CD14-positive monocyte (primary cell): Measurements from ENCODE around the gene LRIG1. TPM values are rescaled to one million over a fixed set of nuclear protein-coding genes. Genes with fewer than 3 reads are reported as not detected.

Experiments used
- DNase-seq, 3 donors: peaks; one replicate each; pipeline ENCODE4 v3.0.0-alpha.2; 2011 to 2022
- H2AFZ ChIP-seq: 2 replicates; pipeline ENCODE4 v1.6.0; 2012; ENCODE audit warnings: mild to moderate bottlenecking, low read depth, low read length, inconsistent platforms; ENCODE audit not compliant: insufficient read depth, poor library complexity, severe bottlenecking
- H3K27ac ChIP-seq, 2 donors: 1 replicate in 1 of 2; 2 replicates in 1 of 2; pipeline ENCODE4 v1.5.1; 2012 to 2013; ENCODE audit warnings: low read length in 2 of 2, control low read depth in 1 of 2, inconsistent platforms in 1 of 2, low read depth in 1 of 2, mild to moderate bottlenecking in 1 of 2
- H3K27me3 ChIP-seq, 2 donors: one replicate each; pipeline versions ENCODE4 v1.6.0 to v1.6.1; 2011 to 2013; ENCODE audit warnings: low read length in 2 of 2; ENCODE audit not compliant: control insufficient read depth in 2 of 2, insufficient read depth in 2 of 2
- H3K36me3 ChIP-seq, 2 donors: replicated peaks in 1 of 2; 1 replicate in 1 of 2; 2 replicates in 1 of 2; pipeline versions ENCODE4 v1.5.1 to v1.6.1; 2012 to 2013; ENCODE audit warnings: low read length in 2 of 2, control low read depth in 1 of 2, inconsistent platforms in 1 of 2, mild to moderate bottlenecking in 1 of 2; ENCODE audit not compliant: insufficient read depth in 2 of 2, control insufficient read depth in 1 of 2
- H3K4me1 ChIP-seq, 2 donors: 1 replicate in 1 of 2; 2 replicates in 1 of 2; pipeline versions ENCODE4 v1.5.1 to v1.6.1; 2012 to 2013; ENCODE audit warnings: low read length in 2 of 2, control low read depth in 1 of 2, inconsistent platforms in 1 of 2, mild to moderate bottlenecking in 1 of 2, moderate library complexity in 1 of 2; ENCODE audit not compliant: insufficient read depth in 2 of 2, control insufficient read depth in 1 of 2
- H3K4me2 ChIP-seq: replicated peaks from 2 replicates; pipeline ENCODE3; 2012; ENCODE audit warnings: low read length, moderate library complexity, mild to moderate bottlenecking; ENCODE audit not compliant: poor library complexity, severe bottlenecking; ENCODE audit errors: extremely low read depth
- H3K4me3 ChIP-seq, 3 experiments: fragments of 200-600 bp in 1 of 3; sonication (generic) in 1 of 3; replicated peaks in 1 of 3; 1 replicate in 2 of 3; 2 replicates in 1 of 3; pipeline ENCODE4 v1.5.1; 2011 to 2013; ENCODE audit warnings: low read length in 3 of 3, mild to moderate bottlenecking in 3 of 3, control low read depth in 2 of 3, low read depth in 2 of 3, inconsistent platforms in 1 of 3, moderate library complexity in 1 of 3
- H3K79me2 ChIP-seq: 2 replicates; pipeline ENCODE4 v1.6.0; 2012; ENCODE audit warnings: mild to moderate bottlenecking, control low read depth, inconsistent platforms, low read length, moderate library complexity; ENCODE audit not compliant: insufficient read depth
- H3K9ac ChIP-seq: 2 replicates; pipeline ENCODE4 v1.6.0; 2017; ENCODE audit warnings: low read length, mild to moderate bottlenecking; ENCODE audit not compliant: insufficient read depth, poor library complexity, severe bottlenecking
- H3K9me3 ChIP-seq, 2 donors: replicated peaks in 1 of 2; 1 replicate in 1 of 2; 2 replicates in 1 of 2; pipeline versions ENCODE4 v1.5.1 to v1.6.1; 2012 to 2013; ENCODE audit warnings: low read length in 2 of 2, control low read depth in 1 of 2; ENCODE audit not compliant: control insufficient read depth in 1 of 2, insufficient read depth in 1 of 2
- H4K20me1 ChIP-seq: 2 replicates; pipeline ENCODE4 v1.6.0; 2012; ENCODE audit warnings: mild to moderate bottlenecking, low read length, control low read depth, moderate library complexity; ENCODE audit not compliant: insufficient read depth
- H3K27ac Mint-ChIP-seq, 7 donors: one replicate each; pipeline ENCODE4 v1.8.0; 2020; ENCODE audit warnings: mild to moderate bottlenecking in 7 of 7, mixed read lengths in 7 of 7, moderate library complexity in 6 of 7, inconsistent platforms in 2 of 7
- H3K27me3 Mint-ChIP-seq, 3 donors: one replicate each; pipeline ENCODE4 v1.8.0; 2021 to 2022; ENCODE audit warnings: low read depth in 3 of 3, mild to moderate bottlenecking in 3 of 3, mixed read lengths in 3 of 3, moderate library complexity in 3 of 3, inconsistent platforms in 1 of 3
- H3K36me3 Mint-ChIP-seq, 2 donors: one replicate each; pipeline ENCODE4 v1.8.0; 2020; ENCODE audit warnings: mixed read lengths in 2 of 2, inconsistent platforms in 1 of 2, mild to moderate bottlenecking in 1 of 2
- H3K4me1 Mint-ChIP-seq: one replicate; pipeline ENCODE4 v1.8.0; 2020; ENCODE audit warnings: mild to moderate bottlenecking, mixed read lengths
- H3K4me3 Mint-ChIP-seq, 2 donors: one replicate each; pipeline ENCODE4 v1.8.0; 2020; ENCODE audit warnings: mild to moderate bottlenecking in 2 of 2, mixed read lengths in 2 of 2, moderate library complexity in 1 of 2
- H3K9me3 Mint-ChIP-seq, 7 donors: one replicate each; pipeline ENCODE4 v1.8.0; 2020 to 2022; ENCODE audit warnings: mixed read lengths in 7 of 7, mild to moderate bottlenecking in 6 of 7, moderate library complexity in 6 of 7, inconsistent platforms in 2 of 7
- WGBS: methylation state at CpG from one replicate; pipeline ENCODE4 v1.1.5; 2013; ENCODE audit warnings: missing lambda C conversion rate; ENCODE audit not compliant: insufficient coverage; 5-methylcytosine and 5-hydroxymethylcytosine counted together
- intact Hi-C, 2 donors: fragments of 100-400 bp; cut with micrococcal nuclease; formaldehyde crosslinking; loops; one replicate each; pipeline versions ENCODE4 v1.15.0 to v1.15.1; 2023
- polyA plus RNA-seq, 3 donors: library from polyadenylated mRNA; depleted of rRNA in 1 of 3; unstranded in 2 of 3; stranded (reverse) in 1 of 3; fragments of 300-500 nt in 2 of 3; fragments of >200 nt in 1 of 3; fragmentation: Illumina TruSeq in 2 of 3; gene quantifications; 1 replicate in 2 of 3; 2 replicates in 1 of 3; pipeline ENCODE4 v1.2.3, GENCODE V29; 2012 to 2021
- TF ChIP-seq, protein P1 (sequence below): fragments of 200-600 bp; IDR thresholded peaks from one replicate; pipeline ENCODE4 v1.8.0; 2022; ENCODE audit warnings: antibody characterized with exemption, mild to moderate bottlenecking

LRIG1 gene
- polyA plus RNA-seq, 3 donors: 0.82 to 1.9 (median 1.0) TPM

DNA sequence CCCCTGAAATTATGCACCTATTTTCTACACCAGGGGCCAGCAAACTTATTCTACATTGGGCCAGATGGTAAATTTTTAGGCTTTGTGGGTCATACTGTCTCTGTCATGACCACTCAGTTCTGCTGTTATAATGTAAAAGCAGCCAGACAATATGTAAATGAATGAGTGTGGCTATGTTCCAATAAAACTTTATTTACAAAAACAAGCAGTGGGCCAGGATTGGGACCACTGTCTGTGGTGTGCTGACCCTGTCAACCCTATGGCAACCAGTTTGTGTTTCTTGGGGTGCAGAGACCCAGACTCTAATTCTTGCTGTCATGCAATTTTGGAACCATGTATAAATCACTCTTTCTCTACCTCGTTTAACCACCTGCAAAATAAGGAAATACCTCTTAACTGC is 74.7 kb downstream of the LRIG1 start:
- no peaks in the 10 kb centered on the region for H3K27me3 ChIP-seq
- no peaks in the 10 kb centered on the region for H3K79me2 ChIP-seq
- H3K36me3 ChIP-seq: no peaks in the 10 kb centered on the region
- no peak overlapping the region for H2AFZ ChIP-seq
- H3K27ac ChIP-seq: no peak overlapping the region
- H3K9me3 Mint-ChIP-seq: peaks cover 10 to 26% (median 16%) of the 10 kb centered on the region in 7 donors
- intact Hi-C loops: no loop called here
- H3K4me1 ChIP-seq: no peaks in the 10 kb centered on the region
- H3K4me3 ChIP-seq: no peak overlapping the region
- no peaks in the 10 kb centered on the region for H4K20me1 ChIP-seq
- no peak overlapping the region for H3K27ac Mint-ChIP-seq
- DNase-seq: no peak
- 55% methylated on average over 1 of the region's 1 CpG for WGBS
- TF ChIP-seq, protein P1, sequence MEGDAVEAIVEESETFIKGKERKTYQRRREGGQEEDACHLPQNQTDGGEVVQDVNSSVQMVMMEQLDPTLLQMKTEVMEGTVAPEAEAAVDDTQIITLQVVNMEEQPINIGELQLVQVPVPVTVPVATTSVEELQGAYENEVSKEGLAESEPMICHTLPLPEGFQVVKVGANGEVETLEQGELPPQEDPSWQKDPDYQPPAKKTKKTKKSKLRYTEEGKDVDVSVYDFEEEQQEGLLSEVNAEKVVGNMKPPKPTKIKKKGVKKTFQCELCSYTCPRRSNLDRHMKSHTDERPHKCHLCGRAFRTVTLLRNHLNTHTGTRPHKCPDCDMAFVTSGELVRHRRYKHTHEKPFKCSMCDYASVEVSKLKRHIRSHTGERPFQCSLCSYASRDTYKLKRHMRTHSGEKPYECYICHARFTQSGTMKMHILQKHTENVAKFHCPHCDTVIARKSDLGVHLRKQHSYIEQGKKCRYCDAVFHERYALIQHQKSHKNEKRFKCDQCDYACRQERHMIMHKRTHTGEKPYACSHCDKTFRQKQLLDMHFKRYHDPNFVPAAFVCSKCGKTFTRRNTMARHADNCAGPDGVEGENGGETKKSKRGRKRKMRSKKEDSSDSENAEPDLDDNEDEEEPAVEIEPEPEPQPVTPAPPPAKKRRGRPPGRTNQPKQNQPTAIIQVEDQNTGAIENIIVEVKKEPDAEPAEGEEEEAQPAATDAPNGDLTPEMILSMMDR: no peak
- no peak overlapping the region for H3K4me2 ChIP-seq
- no peak overlapping the region for H3K9ac ChIP-seq
- peaks cover 0 to 2% (median 0%) of the 10 kb centered on the region in 3 donors for H3K27me3 Mint-ChIP-seq
- H3K4me1 Mint-ChIP-seq: peaks cover 4% of the 10 kb centered on the region
- no peak overlapping the region for H3K4me3 Mint-ChIP-seq
- H3K9me3 ChIP-seq: peaks cover 8 to 10% of the 10 kb centered on the region in 2 donors
- peaks cover 0 to 2% of the 10 kb centered on the region in 2 donors for H3K36me3 Mint-ChIP-seq

DNA sequence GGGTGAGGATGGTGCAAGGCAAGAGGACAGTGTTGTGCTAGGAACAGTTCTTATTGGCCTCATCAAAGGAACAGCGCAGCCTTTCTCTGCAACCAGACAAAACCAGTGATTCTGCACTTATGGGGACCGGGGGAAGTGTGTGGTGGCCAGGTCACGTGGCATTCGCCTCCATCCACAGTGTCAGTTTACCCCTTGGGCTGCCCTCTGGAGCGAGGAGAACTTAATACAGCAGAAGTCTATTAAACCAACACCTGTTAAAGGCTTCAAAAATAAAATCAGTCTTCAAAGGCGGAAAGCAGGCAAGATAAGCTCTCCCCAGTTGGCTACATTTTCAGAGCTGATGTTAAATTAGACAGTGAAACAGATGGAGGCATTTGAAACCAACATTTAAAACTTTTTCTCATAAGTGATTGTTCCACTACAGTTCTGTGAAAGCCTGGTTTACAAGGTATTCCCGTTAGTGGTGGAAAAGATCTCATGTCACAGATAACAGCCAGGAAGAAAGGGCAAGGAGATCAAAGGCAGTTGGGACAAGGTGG is 75.2 kb downstream of the LRIG1 start:
- Histone ChIP-seq H3K27ac (no peak overlapping the region), H2AFZ (no peak overlapping the region), H3K27me3 (no peaks in the 10 kb centered on the region), H4K20me1 (no peaks in the 10 kb centered on the region), H3K4me2 (no peak overlapping the region), H3K9me3 (peaks cover 8 to 12% of the 10 kb centered on the region in 2 donors), H3K4me1 (no peaks in the 10 kb centered on the region), H3K79me2 (no peaks in the 10 kb centered on the region), H3K36me3 (no peaks in the 10 kb centered on the region), H3K9ac (no peak overlapping the region), H3K4me3 (no peak overlapping the region)
- intact Hi-C loops: no loop called here
- 75% methylated on average over 3 of the region's 7 CpGs for whole genome bisulfite sequencing
- no peak for DNase-seq
- peaks cover 0 to 2% (median 0%) of the 10 kb centered on the region in 3 donors for H3K27me3 Mint-ChIP-seq
- H3K27ac Mint-ChIP-seq: no peak overlapping the region
- TF ChIP-seq, protein P1: no peak
- H3K36me3 Mint-ChIP-seq: peaks cover 0 to 3% of the 10 kb centered on the region in 2 donors
- H3K4me3 Mint-ChIP-seq: no peak overlapping the region
- peaks cover 4% of the 10 kb centered on the region for H3K4me1 Mint-ChIP-seq
- peaks cover 15 to 31% (median 21%) of the 10 kb centered on the region in 7 donors for H3K9me3 Mint-ChIP-seq
